ENCODE data around the gene ITIH3.
A peak's percentile ranks its signal among the peaks of the same experiment; 100 is the strongest.

DNA sequence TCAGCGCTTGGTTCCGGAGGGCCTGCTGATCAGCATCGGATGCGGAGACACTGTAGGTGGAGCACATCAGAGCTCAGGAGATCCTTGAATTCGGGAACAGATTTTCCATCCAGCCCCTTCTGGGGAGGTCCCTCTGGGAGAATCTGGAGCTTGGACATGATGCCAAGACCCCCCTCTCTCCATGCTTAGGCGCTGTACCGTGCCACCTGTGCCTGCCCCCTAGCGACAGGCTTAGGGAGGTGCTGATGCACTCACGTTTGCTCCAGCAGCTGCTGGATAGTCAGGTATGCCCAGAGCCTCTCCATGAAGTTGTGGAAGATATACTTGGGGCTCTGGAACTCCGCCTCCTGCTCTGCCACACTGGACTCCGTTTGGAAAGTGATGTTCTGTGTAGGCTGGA is 26.1 kb downstream of the ITIH3 start:
- TF ChIP-seq, protein P1, sequence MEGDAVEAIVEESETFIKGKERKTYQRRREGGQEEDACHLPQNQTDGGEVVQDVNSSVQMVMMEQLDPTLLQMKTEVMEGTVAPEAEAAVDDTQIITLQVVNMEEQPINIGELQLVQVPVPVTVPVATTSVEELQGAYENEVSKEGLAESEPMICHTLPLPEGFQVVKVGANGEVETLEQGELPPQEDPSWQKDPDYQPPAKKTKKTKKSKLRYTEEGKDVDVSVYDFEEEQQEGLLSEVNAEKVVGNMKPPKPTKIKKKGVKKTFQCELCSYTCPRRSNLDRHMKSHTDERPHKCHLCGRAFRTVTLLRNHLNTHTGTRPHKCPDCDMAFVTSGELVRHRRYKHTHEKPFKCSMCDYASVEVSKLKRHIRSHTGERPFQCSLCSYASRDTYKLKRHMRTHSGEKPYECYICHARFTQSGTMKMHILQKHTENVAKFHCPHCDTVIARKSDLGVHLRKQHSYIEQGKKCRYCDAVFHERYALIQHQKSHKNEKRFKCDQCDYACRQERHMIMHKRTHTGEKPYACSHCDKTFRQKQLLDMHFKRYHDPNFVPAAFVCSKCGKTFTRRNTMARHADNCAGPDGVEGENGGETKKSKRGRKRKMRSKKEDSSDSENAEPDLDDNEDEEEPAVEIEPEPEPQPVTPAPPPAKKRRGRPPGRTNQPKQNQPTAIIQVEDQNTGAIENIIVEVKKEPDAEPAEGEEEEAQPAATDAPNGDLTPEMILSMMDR (IDR thresholded peaks at IDR 0.05): peak; percentile 46
- TF ChIP-seq EP300 (IDR thresholded peaks at IDR 0.05; ENCODE audit: borderline replicate concordance in 1 of 2, low read depth in 1 of 2, low read length in 1 of 2) (no peak), MXI1 (IDR thresholded peaks at IDR 0.05; ENCODE audit: low read depth, low read length) (no peak), TAF1 (IDR thresholded peaks at IDR 0.05; ENCODE audit: borderline replicate concordance, low read depth, low read length) (no peak), YY1 (IDR thresholded peaks at IDR 0.05; ENCODE audit: low read depth) (no peak)
- TF ChIP-seq, protein P2, sequence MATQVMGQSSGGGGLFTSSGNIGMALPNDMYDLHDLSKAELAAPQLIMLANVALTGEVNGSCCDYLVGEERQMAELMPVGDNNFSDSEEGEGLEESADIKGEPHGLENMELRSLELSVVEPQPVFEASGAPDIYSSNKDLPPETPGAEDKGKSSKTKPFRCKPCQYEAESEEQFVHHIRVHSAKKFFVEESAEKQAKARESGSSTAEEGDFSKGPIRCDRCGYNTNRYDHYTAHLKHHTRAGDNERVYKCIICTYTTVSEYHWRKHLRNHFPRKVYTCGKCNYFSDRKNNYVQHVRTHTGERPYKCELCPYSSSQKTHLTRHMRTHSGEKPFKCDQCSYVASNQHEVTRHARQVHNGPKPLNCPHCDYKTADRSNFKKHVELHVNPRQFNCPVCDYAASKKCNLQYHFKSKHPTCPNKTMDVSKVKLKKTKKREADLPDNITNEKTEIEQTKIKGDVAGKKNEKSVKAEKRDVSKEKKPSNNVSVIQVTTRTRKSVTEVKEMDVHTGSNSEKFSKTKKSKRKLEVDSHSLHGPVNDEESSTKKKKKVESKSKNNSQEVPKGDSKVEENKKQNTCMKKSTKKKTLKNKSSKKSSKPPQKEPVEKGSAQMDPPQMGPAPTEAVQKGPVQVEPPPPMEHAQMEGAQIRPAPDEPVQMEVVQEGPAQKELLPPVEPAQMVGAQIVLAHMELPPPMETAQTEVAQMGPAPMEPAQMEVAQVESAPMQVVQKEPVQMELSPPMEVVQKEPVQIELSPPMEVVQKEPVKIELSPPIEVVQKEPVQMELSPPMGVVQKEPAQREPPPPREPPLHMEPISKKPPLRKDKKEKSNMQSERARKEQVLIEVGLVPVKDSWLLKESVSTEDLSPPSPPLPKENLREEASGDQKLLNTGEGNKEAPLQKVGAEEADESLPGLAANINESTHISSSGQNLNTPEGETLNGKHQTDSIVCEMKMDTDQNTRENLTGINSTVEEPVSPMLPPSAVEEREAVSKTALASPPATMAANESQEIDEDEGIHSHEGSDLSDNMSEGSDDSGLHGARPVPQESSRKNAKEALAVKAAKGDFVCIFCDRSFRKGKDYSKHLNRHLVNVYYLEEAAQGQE (IDR thresholded peaks at IDR 0.05; ENCODE audit: low read depth, low read length): no peak
